ENCODE measurements around the gene TEX264. TPM values are rescaled to one million over a fixed set of nuclear protein-coding genes. Genes with fewer than 3 reads are reported as not detected.

TEX264 gene
- total RNA-seq, 1 donor from 2014 or later = 43.5 TPM

- Histone ChIP-seq H3K9me3 (no peaks in the 10 kb centered on the region), H3K36me3 (peaks cover 48% of the 10 kb centered on the region), H3K27ac (peak overlapping the region; percentile 76), H3K4me3 (no peak overlapping the region), H3K27me3 (ENCODE audit: low read depth) (no peaks in the 10 kb centered on the region), H3K4me1 (peaks cover 62% of the 10 kb centered on the region)
- intact Hi-C loops (cut with DNase I) = no loop called here
- DNase-seq = no peak
- no peak for ATAC-seq
- peak; percentile 20 for TF ChIP-seq CTCF (IDR thresholded peaks at IDR 0.05)
Measured at GRCh38 chr3:51684971-51685751, 14.1 kb downstream of the TEX264 start.

- peak overlapping the region; percentile 76 for H3K27ac ChIP-seq
- peaks cover 53% of the 10 kb centered on the region for H3K36me3 ChIP-seq
- no peak overlapping the region for H3K4me3 ChIP-seq
- intact Hi-C loops (cut with DNase I) = no loop called here
- no peaks in the 10 kb centered on the region for H3K9me3 ChIP-seq
- no peak for TF ChIP-seq CTCF (IDR thresholded peaks at IDR 0.05)
- H3K27me3 ChIP-seq (ENCODE audit: low read depth) = no peaks in the 10 kb centered on the region
- ATAC-seq (no peak), DNase-seq (no peak)
- H3K4me1 ChIP-seq = peaks cover 53% of the 10 kb centered on the region
Measured at GRCh38 chr3:51686056-51686455, 15.0 kb downstream of the TEX264 start.

GRCh38 chr3:51686512-51687215, 15.6 kb downstream of the TEX264 start:
- DNase-seq (peak; percentile 72), ATAC-seq (peak; percentile 72 to 77)

GRCh38 chr3:51687431-51688205, 16.6 kb downstream of the TEX264 start:
- Histone ChIP-seq H3K36me3 (peaks cover 68% of the 10 kb centered on the region), H3K27me3 (ENCODE audit: low read depth) (no peaks in the 10 kb centered on the region), H3K4me1 (peaks cover 37% of the 10 kb centered on the region), H3K27ac (peak overlapping the region; percentile 76), H3K9me3 (no peaks in the 10 kb centered on the region), H3K4me3 (no peak overlapping the region)
- intact Hi-C loops (cut with DNase I) = no loop called here
- no peak for TF ChIP-seq CTCF (IDR thresholded peaks at IDR 0.05)
- ATAC-seq (no peak), DNase-seq (no peak)

More at GRCh38 chr3:51686512-51687215, 15.6 kb downstream of the TEX264 start:
- H3K27me3 ChIP-seq (ENCODE audit: low read depth) = no peaks in the 10 kb centered on the region
- H3K27ac ChIP-seq = peak overlapping the region; percentile 76
- H3K4me1 ChIP-seq = peaks cover 47% of the 10 kb centered on the region
- H3K36me3 ChIP-seq = peaks cover 59% of the 10 kb centered on the region
- H3K4me3 ChIP-seq = no peak overlapping the region
- no peaks in the 10 kb centered on the region for H3K9me3 ChIP-seq
- no peak for TF ChIP-seq CTCF (IDR thresholded peaks at IDR 0.05)
- intact Hi-C loops (cut with DNase I) = no loop called here

- no peak for DNase-seq
- Histone ChIP-seq H3K4me3 (no peak overlapping the region), H3K27ac (no peak overlapping the region), H3K4me1 (peaks cover 36% of the 10 kb centered on the region), H3K27me3 (ENCODE audit: low read depth) (no peaks in the 10 kb centered on the region), H3K9me3 (no peaks in the 10 kb centered on the region), H3K36me3 (peaks cover 74% of the 10 kb centered on the region)
- ATAC-seq = no peak
- no peak for TF ChIP-seq CTCF (IDR thresholded peaks at IDR 0.05)
- intact Hi-C loops (cut with DNase I) = no loop called here
Measured at GRCh38 chr3:51688206-51688600, 17.2 kb downstream of the TEX264 start.

All from lower lobe of right lung (tissue), 2 donors.